HepG2 (cell line): ENCODE data around the gene SEC31A. TPM values are rescaled to one million over a fixed set of nuclear protein-coding genes. Genes with fewer than 3 reads are reported as not detected.

Experiments used
- ATF3 ChIP-seq: sonication (generic); formaldehyde crosslinking; IDR thresholded peaks from 2 replicates; pipeline ENCODE4 v1.4.0; 2020; ENCODE audit warnings: missing genetic modification reagents
- CREB3 ChIP-seq: sonication (generic); formaldehyde crosslinking; IDR thresholded peaks from 2 replicates; pipeline ENCODE4 v1.5.0; 2020; ENCODE audit warnings: missing genetic modification reagents
- FOXP1 ChIP-seq, 2 experiments: fragments of 450-650 bp in 1 of 2; IDR thresholded peaks; 2 replicates each; pipeline ENCODE4 v1.6.1; 2017 to 2018; ENCODE audit warnings: antibody characterized with exemption in 1 of 2
- HIVEP1 ChIP-seq: sonication (generic); formaldehyde crosslinking; IDR thresholded peaks from 2 replicates; pipeline ENCODE4 v1.4.0; 2020; ENCODE audit warnings: mild to moderate bottlenecking, missing genetic modification reagents
- KDM5B ChIP-seq: sonication (generic); formaldehyde crosslinking; IDR thresholded peaks from 2 replicates; pipeline ENCODE4 v1.4.0; 2020; ENCODE audit warnings: missing genetic modification reagents, mild to moderate bottlenecking, borderline replicate concordance
- KDM6A ChIP-seq: IDR thresholded peaks from 2 replicates; pipeline ENCODE4 v1.6.1; 2016; ENCODE audit warnings: low read depth
- MAFK ChIP-seq, 2 experiments: IDR thresholded peaks in 1 of 2; conservative IDR thresholded peaks in 1 of 2; 2 replicates each; pipeline ENCODE4 v1.6.1; 2011; ENCODE audit warnings: improper control_type of control experiment in 2 of 2, low read length in 2 of 2
- PRDM10 ChIP-seq: sonication (generic); formaldehyde crosslinking; IDR thresholded peaks from 2 replicates; pipeline ENCODE4 v1.4.0; 2020; ENCODE audit warnings: low read depth, missing genetic modification reagents
- RCOR2 ChIP-seq: IDR thresholded peaks from 2 replicates; pipeline ENCODE4 v1.6.1; 2016; ENCODE audit warnings: missing biosample characterization, missing genetic modification reagents
- SSRP1 ChIP-seq: IDR thresholded peaks from 2 replicates; pipeline ENCODE4 v1.6.1; 2016; ENCODE audit warnings: control low read depth
- ZBTB34 ChIP-seq: sonication (generic); formaldehyde crosslinking; IDR thresholded peaks from 2 replicates; pipeline ENCODE4 v1.8.0; 2022; ENCODE audit warnings: mild to moderate bottlenecking, missing genetic modification reagents
- ZBTB39 ChIP-seq: sonication (generic); formaldehyde crosslinking; IDR thresholded peaks from 2 replicates; pipeline ENCODE4 v1.5.0; 2020; ENCODE audit warnings: missing genetic modification reagents
- ZFX ChIP-seq: sonication (generic); formaldehyde crosslinking; IDR thresholded peaks from 2 replicates; pipeline ENCODE4 v1.4.0; 2020; ENCODE audit warnings: mild to moderate bottlenecking, low read depth, missing genetic modification reagents, moderate library complexity
- ZNF224 ChIP-seq: sonication (generic); formaldehyde crosslinking; IDR thresholded peaks from 2 replicates; pipeline ENCODE4 v1.5.0; 2020; ENCODE audit warnings: mild to moderate bottlenecking, missing genetic modification reagents
- ZNF234 ChIP-seq: sonication (generic); formaldehyde crosslinking; conservative IDR thresholded peaks from 2 replicates; pipeline ENCODE4 v1.5.1; 2020; ENCODE audit warnings: mild to moderate bottlenecking, missing genetic modification reagents
- ZNF329 ChIP-seq: sonication (generic); formaldehyde crosslinking; IDR thresholded peaks from 2 replicates; pipeline ENCODE4 v1.9.0; 2021; ENCODE audit warnings: low read depth, mild to moderate bottlenecking, missing genetic modification reagents
- ZNF333 ChIP-seq: sonication (generic); formaldehyde crosslinking; IDR thresholded peaks from 2 replicates; pipeline ENCODE4 v1.4.0; 2020; ENCODE audit warnings: mild to moderate bottlenecking, missing genetic modification reagents, borderline replicate concordance
- ZNF335 ChIP-seq: sonication (generic); formaldehyde crosslinking; IDR thresholded peaks from 2 replicates; pipeline ENCODE4 v1.4.0; 2020; ENCODE audit warnings: missing genetic modification reagents
- ZNF530 ChIP-seq: sonication (generic); formaldehyde crosslinking; IDR thresholded peaks from 2 replicates; pipeline ENCODE4 v1.5.0; 2020; ENCODE audit warnings: low read depth, mild to moderate bottlenecking, missing genetic modification reagents
- ZNF747 ChIP-seq: sonication (generic); formaldehyde crosslinking; IDR thresholded peaks from 2 replicates; pipeline ENCODE4 v1.8.1; 2023; ENCODE audit warnings: missing genetic modification reagents, mild to moderate bottlenecking, borderline replicate concordance
- ZNF841 ChIP-seq: sonication (generic); formaldehyde crosslinking; IDR thresholded peaks from 2 replicates; pipeline ENCODE4 v1.8.1; 2023; ENCODE audit warnings: missing genetic modification reagents, borderline replicate concordance
- polyA plus RNA-seq, 8 experiments: library from polyadenylated mRNA; depleted of rRNA in 3 of 8; stranded (reverse) in 7 of 8; unstranded in 1 of 8; fragments of >200 nt; fragmentation: Illumina TruSeq in 4 of 8; extraction: Trizol in 4 of 8; gene quantifications; 2 replicates each; pipeline versions ENCODE4 v1.2.1 to v1.2.3, GENCODE V29; 2011 to 2016; ENCODE audit warnings: low read depth in 4 of 8, missing spikeins in 1 of 8, mixed read lengths in 1 of 8; ENCODE audit not compliant: insufficient read depth in 1 of 8
- total RNA-seq, 5 experiments: library from RNA; depleted of rRNA; stranded (reverse); fragments of >200 nt; fragmentation: Illumina TruSeq; extraction: Trizol; gene quantifications; 2 replicates each; pipeline ENCODE4 v1.2.3, GENCODE V29; 2016; ENCODE audit warnings: low read depth in 1 of 5

Gene SEC31A
- total and polyA plus RNA-seq, 2 of the 13 experiments (the other 11 are each of a cell fraction or from before 2014, with no cell fraction given), result 231 to 435 TPM

GRCh38 chr4:82900411-82901182 is 9.6 kb upstream of the SEC31A start, which contains the start of gene THAP9 (continued):
- TF ChIP-seq ATF3 (CRISPR knock-in tag) (no peak), ZNF333 (CRISPR knock-in tag) (no peak), ZNF335 (peak; percentile 57; the same call in 1 of the 2 replicates), ZBTB34 (0 out of 2 replicates have a peak, but pooled peaks have one; percentile 14), SSRP1 (CRISPR knock-in tag) (no peak), ZNF224 (CRISPR knock-in tag) (peak; percentile 60; the same call in 1 of the 2 replicates), ZBTB39 (CRISPR knock-in tag) (no peak), RCOR2 (CRISPR knock-in tag) (peak; percentile 21; the same call in 1 of the 2 replicates), KDM6A (CRISPR knock-in tag) (no peak), CREB3 (CRISPR knock-in tag) (no peak), ZNF234 (0 out of 2 replicates have a peak, but pooled peaks have one; percentile 46), KDM5B (peak; percentile 87; the same call in 1 of the 2 replicates), MAFK (conservative IDR thresholded peaks at IDR 0.05 in 1 of 2, IDR thresholded peaks at IDR 0.05 in 1 of 2; ENCODE audit: low read length in 2 of 2) (no peak), ZNF329 (CRISPR knock-in tag) (no peak), ZFX (CRISPR knock-in tag) (peak; percentile 97), PRDM10 (CRISPR knock-in tag) (peak; percentile 17; the same call in 1 of the 2 replicates), ZNF530 (CRISPR knock-in tag) (no peak), ZNF841 (CRISPR knock-in tag) (no peak), FOXP1 (IDR thresholded peaks at IDR 0.05) (no peak), FOXP1 (CRISPR knock-in tag; IDR thresholded peaks at IDR 0.05) (no peak; the same call in 1 of the 2 replicates), HIVEP1 (CRISPR knock-in tag) (peak; percentile 34; the same call in 1 of the 2 replicates), ZNF747 (no peak; the same call in 1 of the 2 replicates)
